Superior temporal gyrus (tissue), 1 donor: ENCODE measurements around the gene CKAP2L.
"Not testable (repeated sequence)": the region's sequence is repeated elsewhere in the genome, so short reads cannot be mapped to it uniquely, and the experiment has no call there.

ENCODE experiments used
- DNase-seq: peaks from one replicate; pipeline ENCODE4 v3.0.0-alpha.2; 2016; ENCODE audit errors: extremely low spot score

The CKAP2L gene

GRCh38 chr2:112708968-112709367 is 55.4 kb downstream of the CKAP2L start:
- no peak for DNase-seq

DNA sequence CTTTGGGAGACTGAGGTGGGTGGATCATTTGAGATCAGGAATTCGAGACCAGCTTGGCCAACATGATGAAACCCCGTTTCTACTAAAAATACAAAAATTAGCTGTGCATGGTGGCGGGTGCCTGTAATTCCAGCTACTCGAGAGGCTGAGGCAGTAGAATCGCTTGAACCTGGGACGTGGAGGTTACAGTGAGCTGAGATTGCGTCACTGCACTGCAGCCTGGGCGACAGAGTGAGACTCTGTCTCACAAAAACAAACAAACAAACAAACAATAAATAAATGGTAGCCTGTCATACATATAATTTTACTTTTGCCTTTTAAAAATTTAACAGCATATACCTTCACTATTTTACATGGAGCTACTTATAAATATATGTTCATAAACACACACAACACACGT is 57.5 kb downstream of the CKAP2L start:
- DNase-seq = not testable (repeated sequence)

DNA sequence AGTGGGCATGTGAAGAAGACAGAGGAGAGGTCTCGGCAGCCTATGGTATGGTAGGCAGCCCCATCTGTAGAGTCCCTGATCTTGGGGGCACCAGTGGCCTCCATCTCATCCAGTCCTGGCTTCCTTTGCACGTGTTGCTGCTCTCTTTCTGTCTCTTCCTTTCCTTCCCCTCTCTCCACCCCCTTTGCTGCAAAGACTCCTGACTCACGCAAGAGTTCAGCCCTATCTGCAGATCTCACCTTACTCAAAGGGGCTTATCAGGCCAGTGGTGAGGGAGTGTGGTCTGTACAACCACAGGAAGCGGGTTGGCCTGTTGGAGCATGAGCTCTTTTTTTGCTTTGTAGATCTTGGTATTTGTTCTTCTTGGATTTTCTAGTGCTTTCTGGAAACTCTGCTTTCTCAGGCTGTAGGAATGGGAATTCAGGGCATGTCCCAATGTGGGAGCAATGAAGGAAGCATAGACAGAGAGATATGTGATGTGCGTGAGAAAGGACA is 58.2 kb downstream of the CKAP2L start:
- DNase-seq = no peak

DNA sequence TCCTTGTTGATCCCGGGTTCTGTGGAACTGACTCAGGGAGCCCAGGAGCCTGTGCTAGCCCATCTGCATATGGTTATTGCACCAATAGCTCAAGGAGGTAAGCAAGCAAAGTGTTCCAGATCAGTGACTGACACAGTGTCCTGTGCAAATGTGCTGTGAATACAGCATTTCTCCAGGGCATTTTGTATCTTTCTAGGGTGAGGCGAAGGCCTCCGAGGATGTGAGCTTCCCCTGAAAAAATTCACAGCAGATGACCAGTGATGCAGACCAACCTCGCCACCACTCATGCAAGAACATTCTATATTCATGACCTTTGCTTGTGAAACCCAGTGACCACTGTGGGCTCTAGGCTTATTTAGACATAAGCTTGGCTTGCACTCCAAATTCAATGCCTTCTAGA is 58.8 kb downstream of the CKAP2L start:
- DNase-seq = no peak

DNA sequence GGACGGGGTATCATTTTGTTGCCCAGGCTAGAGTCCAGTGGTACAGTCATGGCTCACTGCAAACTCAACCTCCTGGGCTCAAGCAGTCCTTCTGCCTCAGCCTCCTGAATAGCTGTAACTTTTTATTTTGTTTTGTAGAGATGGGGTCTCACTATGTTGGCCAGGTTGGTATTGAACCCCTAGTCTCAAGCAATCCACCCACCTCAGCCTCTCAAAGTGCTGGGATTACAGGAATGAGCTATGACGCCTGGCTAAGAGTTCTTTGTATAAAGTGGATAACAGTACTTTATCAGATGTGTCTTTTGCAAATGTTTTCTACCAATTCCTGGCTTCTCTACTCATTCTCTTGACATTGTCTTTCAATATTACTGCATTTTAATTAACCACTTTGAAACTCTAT is 60.7 kb downstream of the CKAP2L start:
- DNase-seq = no peak

- no peak for DNase-seq
These were observed 63.4 kb downstream of the CKAP2L start for GRCh38 chr2:112701052-112701451.

- DNase-seq = no peak
These were observed 64.3 kb downstream of the CKAP2L start for GRCh38 chr2:112699984-112700667.

GRCh38 chr2:112698834-112699515 is 65.4 kb downstream of the CKAP2L start:
- DNase-seq = no peak

GRCh38 chr2:112694182-112694581 is 70.2 kb downstream of the CKAP2L start:
- no peak for DNase-seq

- DNase-seq = no peak
These were observed 70.8 kb downstream of the CKAP2L start for GRCh38 chr2:112693596-112693995.

- no peak for DNase-seq
These were observed 71.5 kb downstream of the CKAP2L start for GRCh38 chr2:112692918-112693317.

DNA sequence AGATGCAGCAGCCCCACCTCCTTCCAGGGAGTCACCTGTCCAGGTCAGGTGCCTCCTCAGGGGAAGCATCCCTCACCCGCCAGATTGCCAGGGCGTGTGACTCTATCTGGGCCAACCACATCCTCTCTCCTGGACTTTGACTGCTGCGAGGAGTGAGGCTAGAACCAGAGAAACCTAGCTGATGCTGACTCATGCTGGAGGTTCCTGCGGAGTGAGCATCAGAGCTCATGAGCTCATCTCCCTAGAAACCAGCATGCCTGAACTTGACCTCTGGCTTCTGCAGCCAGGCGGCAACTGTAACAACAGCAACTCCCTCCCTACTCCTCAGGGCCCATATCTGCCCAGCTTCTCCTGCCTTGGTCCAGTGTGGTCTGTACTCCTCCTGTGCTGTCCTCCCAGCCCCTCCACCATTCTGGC is 71.9 kb downstream of the CKAP2L start:
- no peak for DNase-seq

GRCh38 chr2:112691881-112692281 is 72.5 kb downstream of the CKAP2L start:
- peak; percentile 55 for DNase-seq

DNA sequence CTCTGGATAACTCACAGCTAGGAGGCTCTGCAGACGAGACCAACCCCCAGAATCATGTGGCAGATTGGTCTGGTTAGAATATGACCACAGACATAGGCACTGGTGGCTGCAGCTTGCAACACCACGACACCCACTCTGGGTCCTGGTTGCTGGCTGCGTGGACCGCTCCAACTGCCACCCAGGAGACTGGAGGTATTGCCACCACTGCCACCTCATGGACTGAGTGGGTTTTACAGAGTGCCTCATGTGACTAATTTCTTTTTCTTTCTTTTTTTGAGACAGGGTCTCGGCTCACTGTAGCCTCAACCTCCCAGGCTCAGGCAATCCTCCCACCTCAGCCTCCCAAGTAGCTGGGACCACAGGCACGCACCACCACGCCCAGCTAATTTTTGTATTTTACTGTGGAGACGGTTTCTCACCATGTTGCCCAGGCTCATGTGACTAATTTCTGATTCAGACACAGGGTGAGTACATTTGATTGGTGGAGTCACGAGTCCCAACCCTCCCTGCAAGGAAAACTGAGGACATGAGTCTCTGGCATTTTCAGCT is 73.5 kb downstream of the CKAP2L start:
- peak; percentile 64 for DNase-seq

GRCh38 chr2:112688086-112688880 is 76.1 kb downstream of the CKAP2L start:
- no peak for DNase-seq

GRCh38 chr2:112687522-112687921 is 76.9 kb downstream of the CKAP2L start:
- no peak for DNase-seq
